Osteoblast (primary cell): ENCODE measurements around the gene LYPD8. TPM values are rescaled to one million over a fixed set of nuclear protein-coding genes. Genes with fewer than 3 reads are reported as not detected.

ENCODE experiments used
- DNase-seq: peaks from one replicate; pipeline ENCODE4 v3.0.0; 2011; ENCODE audit warnings: low spot score, mixed read lengths; ENCODE audit not compliant: insufficient read length; ENCODE audit errors: missing footprints
- H2AFZ ChIP-seq: 2 replicates; pipeline ENCODE4 v1.6.0; 2011; ENCODE audit warnings: mild to moderate bottlenecking, low read length
- H3K27ac ChIP-seq: 2 replicates; pipeline ENCODE4 v1.5.1; 2011; ENCODE audit warnings: mild to moderate bottlenecking, low read depth, low read length, moderate library complexity
- H3K27me3 ChIP-seq: 2 replicates; pipeline ENCODE4 v1.6.0; 2012; ENCODE audit warnings: mild to moderate bottlenecking, control low read depth, inconsistent platforms, low read length, moderate library complexity; ENCODE audit not compliant: insufficient read depth
- H3K36me3 ChIP-seq: 2 replicates; pipeline ENCODE4 v1.5.1; 2011; ENCODE audit warnings: mild to moderate bottlenecking, low read length, control low read depth, moderate library complexity; ENCODE audit not compliant: insufficient read depth
- H3K4me1 ChIP-seq: 2 replicates; pipeline ENCODE4 v1.5.1; 2011; ENCODE audit warnings: mild to moderate bottlenecking, low read length, control low read depth, moderate library complexity; ENCODE audit not compliant: insufficient read depth
- H3K4me2 ChIP-seq: 2 replicates; pipeline ENCODE4 v1.6.0; 2011; ENCODE audit warnings: mild to moderate bottlenecking, low read length; ENCODE audit not compliant: insufficient read depth
- H3K4me3 ChIP-seq: fragments of 200-600 bp; sonication (generic); 3 replicates; pipeline ENCODE4 v1.5.1; 2012; ENCODE audit warnings: mild to moderate bottlenecking, low read length, inconsistent platforms; ENCODE audit not compliant: insufficient read depth
- H3K79me2 ChIP-seq: 2 replicates; pipeline ENCODE4 v1.6.0; 2012; ENCODE audit warnings: mild to moderate bottlenecking, low read length, control low read depth, inconsistent platforms; ENCODE audit not compliant: insufficient read depth
- H3K9me3 ChIP-seq: 2 replicates; pipeline ENCODE4 v1.5.1; 2011; ENCODE audit warnings: low read depth, low read length, control low read depth
- H4K20me1 ChIP-seq: 2 replicates; pipeline ENCODE4 v1.6.0; 2012; ENCODE audit warnings: mild to moderate bottlenecking, low read length, control low read depth; ENCODE audit not compliant: insufficient read depth
- CTCF ChIP-seq: IDR thresholded peaks from 2 replicates; pipeline ENCODE4 v1.5.1; 2011; ENCODE audit warnings: mild to moderate bottlenecking, low read depth, low read length, moderate library complexity; ENCODE audit errors: extremely low read depth
- total RNA-seq: library from RNA; depleted of rRNA; stranded (reverse); fragments of >200 nt; gene quantifications from 2 replicates; pipeline ENCODE4 v1.2.3, GENCODE V29; 2012

LYPD8 gene
- total RNA-seq, 1 donor, result not detected

- Histone ChIP-seq H3K9me3 (no peaks in the 10 kb centered on the region), H4K20me1 (no peaks in the 10 kb centered on the region), H2AFZ (no peak overlapping the region), H3K36me3 (no peaks in the 10 kb centered on the region), H3K27me3 (no peaks in the 10 kb centered on the region), H3K4me3 (no peak overlapping the region), H3K4me2 (no peak overlapping the region), H3K79me2 (no peaks in the 10 kb centered on the region), H3K27ac (no peak overlapping the region), H3K4me1 (no peaks in the 10 kb centered on the region)
- TF ChIP-seq CTCF, result no peak
- no peak for DNase-seq
These were observed 18.6 kb downstream of the LYPD8 start for GRCh38 chr1:248736977-248737376.

GRCh38 chr1:248733566-248733965, 22.0 kb downstream of the LYPD8 start:
- no peak for TF ChIP-seq CTCF
- Histone ChIP-seq H4K20me1 (no peaks in the 10 kb centered on the region), H3K27ac (no peak overlapping the region), H3K9me3 (no peaks in the 10 kb centered on the region), H3K4me1 (no peaks in the 10 kb centered on the region), H2AFZ (no peak overlapping the region), H3K36me3 (no peaks in the 10 kb centered on the region), H3K4me3 (no peak overlapping the region), H3K79me2 (no peaks in the 10 kb centered on the region), H3K27me3 (no peaks in the 10 kb centered on the region), H3K4me2 (no peak overlapping the region)
- no peak for DNase-seq

- Histone ChIP-seq H3K36me3 (no peaks in the 10 kb centered on the region), H3K4me3 (no peak overlapping the region), H3K27me3 (no peaks in the 10 kb centered on the region), H3K4me2 (no peak overlapping the region), H2AFZ (no peak overlapping the region), H3K79me2 (no peaks in the 10 kb centered on the region), H3K27ac (no peak overlapping the region), H4K20me1 (no peaks in the 10 kb centered on the region), H3K4me1 (no peaks in the 10 kb centered on the region), H3K9me3 (no peaks in the 10 kb centered on the region)
- no peak for TF ChIP-seq CTCF
- no peak for DNase-seq
These were observed 24.8 kb downstream of the LYPD8 start for GRCh38 chr1:248730507-248731335.

- Histone ChIP-seq H3K36me3 (no peaks in the 10 kb centered on the region), H2AFZ (no peak overlapping the region), H3K4me2 (no peak overlapping the region), H4K20me1 (no peaks in the 10 kb centered on the region), H3K9me3 (no peaks in the 10 kb centered on the region), H3K4me1 (no peaks in the 10 kb centered on the region), H3K27me3 (no peaks in the 10 kb centered on the region), H3K79me2 (no peaks in the 10 kb centered on the region), H3K4me3 (no peak overlapping the region), H3K27ac (no peak overlapping the region)
- TF ChIP-seq CTCF, result no peak
- DNase-seq, result no peak
These were observed 41.3 kb downstream of the LYPD8 start for GRCh38 chr1:248714248-248714647.
